ENCODE results near the gene SLC25A45. TPM values are rescaled to one million over a fixed set of nuclear protein-coding genes. Genes with fewer than 3 reads are reported as not detected.

The SLC25A45 gene
- total and polyA plus RNA-seq, 2 donors (not counting 1 experiment from before 2014, with no cell fraction given) = 16.4 to 80.6 TPM

DNA sequence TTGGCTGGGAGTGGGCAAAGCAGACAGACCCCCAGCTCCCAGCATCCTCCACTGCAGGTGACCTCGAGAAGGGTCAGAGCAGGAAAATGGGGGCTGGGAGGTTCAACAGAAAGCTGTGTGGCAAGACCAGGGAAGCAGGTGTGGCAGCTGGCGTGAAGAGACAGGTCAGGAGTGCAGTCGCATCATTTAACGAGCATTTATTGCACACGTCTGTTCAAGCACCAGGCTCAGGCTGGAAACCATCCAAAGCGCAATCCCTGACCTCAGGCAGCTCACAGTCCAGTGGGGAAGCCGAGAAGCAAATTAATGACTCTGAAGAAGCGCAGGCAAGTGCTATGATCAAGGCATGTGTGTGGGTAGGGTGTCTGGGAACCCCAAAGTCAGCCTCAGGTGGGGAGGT, 7.4 kb downstream of the SLC25A45 start:
- Histone ChIP-seq H3K9me3 (ENCODE audit: control extremely low read depth in 1 of 3, control insufficient read depth in 2 of 3, insufficient read depth in 1 of 3, low read length in 2 of 3) (no peaks in the 10 kb centered on the region), H2AFZ (ENCODE audit: insufficient read depth, low read depth, low read length, poor library complexity, severe bottlenecking) (no peak overlapping the region), H3K36me3 (replicated peaks in 1 of 2; ENCODE audit: control extremely low read depth in 1 of 2, control insufficient read depth in 1 of 2, extremely low read depth in 1 of 2, insufficient read depth in 2 of 2, low read length in 1 of 2) (peaks cover 2 to 15% of the 10 kb centered on the region in 2 experiments), H3K79me2 (ENCODE audit: control insufficient read depth, insufficient read depth, low read length) (peaks cover 29% of the 10 kb centered on the region), H3K27me3 (replicated peaks in 1 of 4; ENCODE audit: control extremely low read depth in 1 of 4, control insufficient read depth in 3 of 4, insufficient read depth in 4 of 4, low read length in 3 of 4) (no peaks in the 10 kb centered on the region), H3K27ac (ENCODE audit: low read length in 2 of 2) (no peak overlapping the region), H3K4me3 (ENCODE audit: control extremely low read depth in 1 of 5, extremely low read depth in 1 of 5, insufficient read depth in 1 of 5, low read depth in 2 of 5, low read length in 4 of 5) (no peak overlapping the region), H4K20me1 (ENCODE audit: control insufficient read depth, insufficient read depth, low read length, poor library complexity, severe bottlenecking) (no peaks in the 10 kb centered on the region), H3K4me2 (replicated peaks; ENCODE audit: low read depth, low read length, poor library complexity, severe bottlenecking) (no peak overlapping the region), H3K9ac (ENCODE audit: low read length) (no peak overlapping the region), H3K4me1 (ENCODE audit: control insufficient read depth in 2 of 2, insufficient read depth in 2 of 2, low read length in 2 of 2) (peaks cover 17 to 27% of the 10 kb centered on the region in 2 donors)
- peak overlapping the region; percentile 46 for H3K27ac Mint-ChIP-seq
- DNase-seq = no peak
- TF ChIP-seq, protein P1, sequence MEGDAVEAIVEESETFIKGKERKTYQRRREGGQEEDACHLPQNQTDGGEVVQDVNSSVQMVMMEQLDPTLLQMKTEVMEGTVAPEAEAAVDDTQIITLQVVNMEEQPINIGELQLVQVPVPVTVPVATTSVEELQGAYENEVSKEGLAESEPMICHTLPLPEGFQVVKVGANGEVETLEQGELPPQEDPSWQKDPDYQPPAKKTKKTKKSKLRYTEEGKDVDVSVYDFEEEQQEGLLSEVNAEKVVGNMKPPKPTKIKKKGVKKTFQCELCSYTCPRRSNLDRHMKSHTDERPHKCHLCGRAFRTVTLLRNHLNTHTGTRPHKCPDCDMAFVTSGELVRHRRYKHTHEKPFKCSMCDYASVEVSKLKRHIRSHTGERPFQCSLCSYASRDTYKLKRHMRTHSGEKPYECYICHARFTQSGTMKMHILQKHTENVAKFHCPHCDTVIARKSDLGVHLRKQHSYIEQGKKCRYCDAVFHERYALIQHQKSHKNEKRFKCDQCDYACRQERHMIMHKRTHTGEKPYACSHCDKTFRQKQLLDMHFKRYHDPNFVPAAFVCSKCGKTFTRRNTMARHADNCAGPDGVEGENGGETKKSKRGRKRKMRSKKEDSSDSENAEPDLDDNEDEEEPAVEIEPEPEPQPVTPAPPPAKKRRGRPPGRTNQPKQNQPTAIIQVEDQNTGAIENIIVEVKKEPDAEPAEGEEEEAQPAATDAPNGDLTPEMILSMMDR (IDR thresholded peaks at IDR 0.05) = no peak
- no peak for TF ChIP-seq EZH2 (IDR thresholded peaks at IDR 0.05; ENCODE audit: borderline replicate concordance, insufficient read depth, low read depth, low read length, poor library complexity, severe bottlenecking)
- WGBS (ENCODE audit: insufficient coverage) = 96% methylated on average over 7 of the region's 8 CpGs
- intact Hi-C loops (cut with micrococcal nuclease) = no loop called here
- no peak for ATAC-seq (ENCODE audit: low read depth)
- ChIA-PET POLR2A (interaction anchor here (0.7 to 1.0 kb wide), 2 partner anchors 13 to 131 kb away, joined by 3 to 13 read pairs; no protein-coding TSS in a partner anchor), CTCF (interaction anchor here (1.0 to 3.0 kb wide), 4 partner anchors 127 to 219 kb away, joined by 3 to 19 read pairs (median 4); no protein-coding TSS in a partner anchor)
- H3K4me3 Mint-ChIP-seq = no peak overlapping the region
- peaks cover 19% of the 10 kb centered on the region for H3K4me1 Mint-ChIP-seq
- H3K9me3 Mint-ChIP-seq (ENCODE audit: insufficient read depth) = no peaks in the 10 kb centered on the region
- H3K27me3 Mint-ChIP-seq = no peaks in the 10 kb centered on the region

GRCh38 chr11:65373839-65374580, 8.4 kb downstream of the SLC25A45 start:
- ChIA-PET POLR2A (interaction anchor here (0.5 to 0.8 kb wide), 2 partner anchors 22 to 181 kb away, joined by 3 to 4 read pairs; no protein-coding TSS in a partner anchor), CTCF (interaction anchor here (1.0 to 3.0 kb wide), 4 partner anchors 128 to 220 kb away, joined by 3 to 19 read pairs (median 4); no protein-coding TSS in a partner anchor)
- Histone ChIP-seq H3K4me1 (ENCODE audit: control insufficient read depth in 2 of 2, insufficient read depth in 2 of 2, low read length in 2 of 2) (peaks cover 17 to 27% of the 10 kb centered on the region in 2 donors), H3K9me3 (ENCODE audit: control extremely low read depth in 1 of 3, control insufficient read depth in 2 of 3, insufficient read depth in 1 of 3, low read length in 2 of 3) (no peaks in the 10 kb centered on the region), H2AFZ (ENCODE audit: insufficient read depth, low read depth, low read length, poor library complexity, severe bottlenecking) (no peak overlapping the region), H3K79me2 (ENCODE audit: control insufficient read depth, insufficient read depth, low read length) (peaks cover 21% of the 10 kb centered on the region), H4K20me1 (ENCODE audit: control insufficient read depth, insufficient read depth, low read length, poor library complexity, severe bottlenecking) (no peaks in the 10 kb centered on the region), H3K36me3 (replicated peaks in 1 of 2; ENCODE audit: control extremely low read depth in 1 of 2, control insufficient read depth in 1 of 2, extremely low read depth in 1 of 2, insufficient read depth in 2 of 2, low read length in 1 of 2) (peaks cover 2 to 10% of the 10 kb centered on the region in 2 experiments), H3K4me3 (ENCODE audit: control extremely low read depth in 1 of 5, extremely low read depth in 1 of 5, insufficient read depth in 1 of 5, low read depth in 2 of 5, low read length in 4 of 5) (no peak overlapping the region), H3K9ac (ENCODE audit: low read length) (no peak overlapping the region), H3K4me2 (replicated peaks; ENCODE audit: low read depth, low read length, poor library complexity, severe bottlenecking) (no peak overlapping the region), H3K27me3 (replicated peaks in 1 of 4; ENCODE audit: control extremely low read depth in 1 of 4, control insufficient read depth in 3 of 4, insufficient read depth in 4 of 4, low read length in 3 of 4) (no peaks in the 10 kb centered on the region), H3K27ac (ENCODE audit: low read length in 2 of 2) (no peak overlapping the region)
- intact Hi-C loops (cut with micrococcal nuclease) = no loop called here
- DNase-seq = no peak
- ATAC-seq (ENCODE audit: low read depth) = no peak
- TF ChIP-seq EZH2 (IDR thresholded peaks at IDR 0.05; ENCODE audit: borderline replicate concordance, insufficient read depth, low read depth, low read length, poor library complexity, severe bottlenecking) = no peak
- TF ChIP-seq, protein P1 (IDR thresholded peaks at IDR 0.05) = no peak
- Mint-ChIP-seq H3K27me3 (no peaks in the 10 kb centered on the region), H3K4me1 (peaks cover 18% of the 10 kb centered on the region), H3K9me3 (ENCODE audit: insufficient read depth) (no peaks in the 10 kb centered on the region), H3K4me3 (no peak overlapping the region), H3K27ac (no peak overlapping the region)
- WGBS (ENCODE audit: insufficient coverage) = 91% methylated on average over 12 of the region's 14 CpGs

All from B cell (primary cell).